Liver (tissue), 9 donors: ENCODE results near the gene YAF2. TPM values are rescaled to one million over a fixed set of nuclear protein-coding genes. Genes with fewer than 3 reads are reported as not detected.

ENCODE experiments used
- DNase-seq: peaks from one replicate; pipeline ENCODE4 v3.0.0-alpha.2; 2017; ENCODE audit warnings: low spot score
- H3K27ac ChIP-seq, 2 donors: one replicate each; pipeline ENCODE4 v1.7.0; 2013; ENCODE audit warnings: inconsistent platforms in 2 of 2, low read length in 2 of 2, control low read depth in 1 of 2, low read depth in 1 of 2, mild to moderate bottlenecking in 1 of 2
- H3K27me3 ChIP-seq, 4 donors: one replicate each; pipeline versions ENCODE4 v1.6.1 to v1.7.0; 2013; ENCODE audit warnings: low read length in 3 of 4, inconsistent platforms in 1 of 4, mild to moderate bottlenecking in 1 of 4, moderate library complexity in 1 of 4; ENCODE audit not compliant: control insufficient read depth in 4 of 4, insufficient read depth in 4 of 4
- H3K36me3 ChIP-seq, 4 donors: one replicate each; pipeline versions ENCODE4 v1.6.1 to v1.7.0; 2013; ENCODE audit warnings: low read length in 3 of 4, mild to moderate bottlenecking in 3 of 4, low read depth in 1 of 4, moderate library complexity in 1 of 4; ENCODE audit not compliant: control insufficient read depth in 4 of 4, insufficient read depth in 3 of 4
- H3K4me1 ChIP-seq, 4 donors: one replicate each; pipeline versions ENCODE4 v1.6.1 to v1.7.0; 2013; ENCODE audit warnings: low read length in 3 of 4, mild to moderate bottlenecking in 3 of 4, moderate library complexity in 1 of 4; ENCODE audit not compliant: control insufficient read depth in 4 of 4, insufficient read depth in 4 of 4
- H3K4me3 ChIP-seq, 3 donors: one replicate each; pipeline versions ENCODE4 v1.6.1 to v1.7.0; 2013; ENCODE audit warnings: low read length in 3 of 3, control low read depth in 1 of 3, low read depth in 1 of 3, mild to moderate bottlenecking in 1 of 3
- H3K9ac ChIP-seq, 2 donors: one replicate each; pipeline ENCODE4 v1.7.0; 2013; ENCODE audit warnings: low read length in 2 of 2, mild to moderate bottlenecking in 2 of 2, moderate library complexity in 2 of 2, control low read depth in 1 of 2, low read depth in 1 of 2
- H3K9me3 ChIP-seq, 4 donors: one replicate each; pipeline versions ENCODE4 v1.6.1 to v1.7.0; 2013; ENCODE audit warnings: low read length in 3 of 4; ENCODE audit not compliant: control insufficient read depth in 4 of 4
- EGR1 ChIP-seq, 2 donors: IDR thresholded peaks; 2 replicates each; pipeline ENCODE4 v1.6.1; 2016 to 2018; ENCODE audit warnings: antibody characterized with exemption in 2 of 2, low read depth in 2 of 2
- FOXA1 ChIP-seq: IDR thresholded peaks from 2 replicates; pipeline ENCODE4 v1.6.1; 2016; ENCODE audit warnings: antibody characterized with exemption
- FOXA2 ChIP-seq: IDR thresholded peaks from 2 replicates; pipeline ENCODE4 v1.6.1; 2016; ENCODE audit warnings: antibody characterized with exemption
- GABPA ChIP-seq, 2 donors: IDR thresholded peaks in 1 of 2; conservative IDR thresholded peaks in 1 of 2; 2 replicates each; pipeline ENCODE4 v1.6.1; 2016; ENCODE audit warnings: antibody characterized with exemption in 2 of 2, mild to moderate bottlenecking in 1 of 2, moderate library complexity in 1 of 2
- HNF4A ChIP-seq, 2 donors: conservative IDR thresholded peaks; 2 replicates each; pipeline ENCODE4 v1.6.1; 2016; ENCODE audit warnings: antibody characterized with exemption in 2 of 2, mild to moderate bottlenecking in 2 of 2
- HNF4G ChIP-seq: IDR thresholded peaks from 2 replicates; pipeline ENCODE4 v1.6.1; 2016; ENCODE audit warnings: antibody characterized with exemption
- JUND ChIP-seq, 2 donors: IDR thresholded peaks; 2 replicates each; pipeline ENCODE4 v1.6.1; 2016; ENCODE audit warnings: antibody characterized with exemption in 2 of 2
- NR2F2 ChIP-seq: IDR thresholded peaks from 2 replicates; pipeline ENCODE4 v1.6.1; 2016; ENCODE audit warnings: antibody characterized with exemption
- RAD21 ChIP-seq, 2 donors: IDR thresholded peaks; 2 replicates each; pipeline ENCODE4 v1.6.1; 2016; ENCODE audit warnings: antibody characterized with exemption in 2 of 2, mild to moderate bottlenecking in 2 of 2
- SP1 ChIP-seq: IDR thresholded peaks from 2 replicates; pipeline ENCODE4 v1.6.1; 2018; ENCODE audit warnings: antibody characterized with exemption, mild to moderate bottlenecking
- TAF1 ChIP-seq: conservative IDR thresholded peaks from 2 replicates; pipeline ENCODE4 v1.6.1; 2016; ENCODE audit warnings: antibody characterized with exemption, mild to moderate bottlenecking
- YY1 ChIP-seq: IDR thresholded peaks from 2 replicates; pipeline ENCODE4 v1.6.1; 2016; ENCODE audit warnings: antibody characterized with exemption, mild to moderate bottlenecking
- WGBS: extraction: QIAGEN DNeasy Blood & Tissue Kit; methylation state at CpG from one replicate; pipeline ENCODE4 v1.1.7; 2013; 5-methylcytosine and 5-hydroxymethylcytosine counted together
- polyA plus RNA-seq, 2 donors: library from polyadenylated mRNA; stranded (reverse) in 1 of 2; unstranded in 1 of 2; fragments of 200-250 nt in 1 of 2; fragments of >200 nt in 1 of 2; fragmentation: Nextera tagmentation in 1 of 2; extraction: Ambion mirVana in 1 of 2; gene quantifications; one replicate each; pipeline versions ENCODE4 v1.2.1 to v1.2.3, GENCODE V29; 2013 to 2015
- total RNA-seq, 2 donors: library from RNA; depleted of rRNA; stranded (reverse); fragments of >200 nt; gene quantifications; one replicate each; pipeline ENCODE4 v1.2.3, GENCODE V29; 2014
- TF ChIP-seq, protein P1 (sequence below): IDR thresholded peaks from 2 replicates; pipeline ENCODE4 v1.6.1; 2016; ENCODE audit warnings: antibody characterized with exemption
- TF ChIP-seq, protein P2 (sequence below): IDR thresholded peaks from 2 replicates; pipeline ENCODE4 v1.6.1; 2016; ENCODE audit warnings: antibody characterized with exemption
- TF ChIP-seq, protein P3 (sequence below): IDR thresholded peaks from 2 replicates; pipeline ENCODE4 v1.6.1; 2016; ENCODE audit warnings: antibody characterized with exemption, mild to moderate bottlenecking
- donor health status: healthy.
- donor health status: healthy.
- donor health status: healthy.
- donor health status: healthy.
- donor health status: healthy.

YAF2 gene
- total and polyA plus RNA-seq, 4 donors, result 7.3 to 22.9 (median 16.2) TPM

DNA sequence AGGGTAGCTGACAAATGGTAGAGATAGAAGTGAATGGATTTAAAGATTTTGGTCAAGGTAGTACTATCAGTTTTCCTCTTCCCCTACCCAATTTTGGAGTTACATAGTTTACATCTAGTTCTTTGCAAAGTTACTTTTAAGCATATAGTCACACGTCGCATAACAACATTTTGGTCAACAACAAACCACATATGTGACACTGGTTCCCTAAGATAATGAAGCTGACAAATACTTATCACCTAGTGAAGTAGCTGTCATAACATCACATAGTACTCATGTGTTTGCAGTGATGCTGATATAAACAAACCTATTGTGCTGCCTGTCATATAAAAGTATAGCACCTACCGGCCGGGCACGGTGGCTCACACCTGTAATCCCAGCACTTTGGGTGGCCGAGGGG lies 45.4 kb downstream of the YAF2 start:
- no peak for DNase-seq
- 96% methylated on average over 6 of the region's 6 CpGs for WGBS
- H3K4me3 ChIP-seq, result no peak overlapping the region
- TF ChIP-seq FOXA2 (no peak), JUND (IDR thresholded peaks at IDR 0.05) (no peak), TAF1 (no peak), HNF4G (no peak), NR2F2 (no peak), RAD21 (IDR thresholded peaks at IDR 0.05) (no peak), YY1 (no peak), SP1 (no peak), HNF4A (conservative IDR thresholded peaks at IDR 0.05) (no peak), EGR1 (IDR thresholded peaks at IDR 0.05; ENCODE audit: low read depth in 2 of 2) (no peak), FOXA1 (no peak), GABPA (IDR thresholded peaks at IDR 0.05 in 1 of 2, conservative IDR thresholded peaks at IDR 0.05 in 1 of 2) (no peak)
- TF ChIP-seq, protein P1, sequence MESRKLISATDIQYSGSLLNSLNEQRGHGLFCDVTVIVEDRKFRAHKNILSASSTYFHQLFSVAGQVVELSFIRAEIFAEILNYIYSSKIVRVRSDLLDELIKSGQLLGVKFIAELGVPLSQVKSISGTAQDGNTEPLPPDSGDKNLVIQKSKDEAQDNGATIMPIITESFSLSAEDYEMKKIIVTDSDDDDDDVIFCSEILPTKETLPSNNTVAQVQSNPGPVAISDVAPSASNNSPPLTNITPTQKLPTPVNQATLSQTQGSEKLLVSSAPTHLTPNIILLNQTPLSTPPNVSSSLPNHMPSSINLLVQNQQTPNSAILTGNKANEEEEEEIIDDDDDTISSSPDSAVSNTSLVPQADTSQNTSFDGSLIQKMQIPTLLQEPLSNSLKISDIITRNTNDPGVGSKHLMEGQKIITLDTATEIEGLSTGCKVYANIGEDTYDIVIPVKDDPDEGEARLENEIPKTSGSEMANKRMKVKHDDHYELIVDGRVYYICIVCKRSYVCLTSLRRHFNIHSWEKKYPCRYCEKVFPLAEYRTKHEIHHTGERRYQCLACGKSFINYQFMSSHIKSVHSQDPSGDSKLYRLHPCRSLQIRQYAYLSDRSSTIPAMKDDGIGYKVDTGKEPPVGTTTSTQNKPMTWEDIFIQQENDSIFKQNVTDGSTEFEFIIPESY, result no peak
- TF ChIP-seq, protein P2, sequence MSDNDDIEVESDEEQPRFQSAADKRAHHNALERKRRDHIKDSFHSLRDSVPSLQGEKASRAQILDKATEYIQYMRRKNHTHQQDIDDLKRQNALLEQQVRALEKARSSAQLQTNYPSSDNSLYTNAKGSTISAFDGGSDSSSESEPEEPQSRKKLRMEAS, result no peak
- TF ChIP-seq, protein P3, sequence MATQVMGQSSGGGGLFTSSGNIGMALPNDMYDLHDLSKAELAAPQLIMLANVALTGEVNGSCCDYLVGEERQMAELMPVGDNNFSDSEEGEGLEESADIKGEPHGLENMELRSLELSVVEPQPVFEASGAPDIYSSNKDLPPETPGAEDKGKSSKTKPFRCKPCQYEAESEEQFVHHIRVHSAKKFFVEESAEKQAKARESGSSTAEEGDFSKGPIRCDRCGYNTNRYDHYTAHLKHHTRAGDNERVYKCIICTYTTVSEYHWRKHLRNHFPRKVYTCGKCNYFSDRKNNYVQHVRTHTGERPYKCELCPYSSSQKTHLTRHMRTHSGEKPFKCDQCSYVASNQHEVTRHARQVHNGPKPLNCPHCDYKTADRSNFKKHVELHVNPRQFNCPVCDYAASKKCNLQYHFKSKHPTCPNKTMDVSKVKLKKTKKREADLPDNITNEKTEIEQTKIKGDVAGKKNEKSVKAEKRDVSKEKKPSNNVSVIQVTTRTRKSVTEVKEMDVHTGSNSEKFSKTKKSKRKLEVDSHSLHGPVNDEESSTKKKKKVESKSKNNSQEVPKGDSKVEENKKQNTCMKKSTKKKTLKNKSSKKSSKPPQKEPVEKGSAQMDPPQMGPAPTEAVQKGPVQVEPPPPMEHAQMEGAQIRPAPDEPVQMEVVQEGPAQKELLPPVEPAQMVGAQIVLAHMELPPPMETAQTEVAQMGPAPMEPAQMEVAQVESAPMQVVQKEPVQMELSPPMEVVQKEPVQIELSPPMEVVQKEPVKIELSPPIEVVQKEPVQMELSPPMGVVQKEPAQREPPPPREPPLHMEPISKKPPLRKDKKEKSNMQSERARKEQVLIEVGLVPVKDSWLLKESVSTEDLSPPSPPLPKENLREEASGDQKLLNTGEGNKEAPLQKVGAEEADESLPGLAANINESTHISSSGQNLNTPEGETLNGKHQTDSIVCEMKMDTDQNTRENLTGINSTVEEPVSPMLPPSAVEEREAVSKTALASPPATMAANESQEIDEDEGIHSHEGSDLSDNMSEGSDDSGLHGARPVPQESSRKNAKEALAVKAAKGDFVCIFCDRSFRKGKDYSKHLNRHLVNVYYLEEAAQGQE, result no peak
- H3K9ac ChIP-seq, result no peak overlapping the region
- peaks cover 2 to 15% (median 3%) of the 10 kb centered on the region in 4 donors for H3K36me3 ChIP-seq
- H3K4me1 ChIP-seq, result no peaks in the 10 kb centered on the region
- H3K9me3 ChIP-seq, result no peaks in the 10 kb centered on the region
- no peak overlapping the region for H3K27ac ChIP-seq
- H3K27me3 ChIP-seq, result no peaks in the 10 kb centered on the region

DNA sequence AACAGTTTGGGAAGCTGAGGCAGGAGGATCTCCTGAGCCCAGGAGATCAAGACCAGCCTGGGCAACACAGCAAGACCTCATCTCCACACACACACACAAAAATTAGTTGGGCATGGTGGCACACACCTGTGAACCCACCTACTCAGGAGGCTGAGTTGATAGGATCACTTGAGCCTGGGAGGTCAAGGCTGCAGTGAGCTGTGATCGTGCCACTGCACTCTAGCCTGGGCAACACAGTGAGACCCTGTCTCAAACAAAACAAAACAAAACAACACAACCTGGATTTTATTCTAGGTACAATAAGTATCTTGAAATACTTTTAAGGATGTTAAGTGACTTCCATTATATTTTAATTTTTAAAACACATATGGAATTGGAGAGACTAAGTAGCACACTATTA lies 45.8 kb downstream of the YAF2 start:
- no peak for TF ChIP-seq FOXA1
- TF ChIP-seq JUND (IDR thresholded peaks at IDR 0.05), result no peak
- no peak for TF ChIP-seq EGR1 (IDR thresholded peaks at IDR 0.05; ENCODE audit: low read depth in 2 of 2)
- TF ChIP-seq, protein P3, result no peak
- TF ChIP-seq, protein P1, result no peak
- TF ChIP-seq NR2F2, result no peak
- TF ChIP-seq YY1, result no peak
- no peak for TF ChIP-seq FOXA2
- TF ChIP-seq HNF4G, result no peak
- no peak for TF ChIP-seq RAD21 (IDR thresholded peaks at IDR 0.05)

More for the DNA sequence above, 45.8 kb downstream of the YAF2 start:
- H3K9me3 ChIP-seq, result no peaks in the 10 kb centered on the region
- no peak overlapping the region for H3K27ac ChIP-seq
- H3K9ac ChIP-seq, result no peak overlapping the region
- no peak for DNase-seq
- H3K4me3 ChIP-seq, result no peak overlapping the region
- WGBS, result 96% methylated on average over 1 of the region's 1 CpG
- H3K27me3 ChIP-seq, result no peaks in the 10 kb centered on the region
- H3K36me3 ChIP-seq, result peaks cover under 1 to 12% (median 2%) of the 10 kb centered on the region in 4 donors
- H3K4me1 ChIP-seq, result no peaks in the 10 kb centered on the region
